ENCODE measurements around the gene RNF224. TPM values are rescaled to one million over a fixed set of nuclear protein-coding genes. Genes with fewer than 3 reads are reported as not detected.
A peak's percentile ranks its signal among the peaks of the same experiment; 100 is the strongest.

The RNF224 gene
- total RNA-seq, 1 experiment from 2014 or later = 0.27 TPM

GRCh38 chr9:137189297-137190295, 37.7 kb upstream of the RNF224 start:
- Histone ChIP-seq H3K27me3 (replicated peaks; ENCODE audit: control insufficient read depth, insufficient read depth, low read length) (no peaks in the 10 kb centered on the region), H3K36me3 (ENCODE audit: control insufficient read depth, insufficient read depth, low read length) (peaks cover 3% of the 10 kb centered on the region), H3K4me1 (peaks cover 16% of the 10 kb centered on the region), H3K9me3 (no peaks in the 10 kb centered on the region), H3K4me3 (ENCODE audit: low read depth, low read length) (peak overlapping the region; percentile 96)
- H3K27me3 Mint-ChIP-seq (ENCODE audit: insufficient read depth, unreplicated experiment) = no peaks in the 10 kb centered on the region
- no peak for DNase-seq
- H3K9me3 Mint-ChIP-seq (ENCODE audit: unreplicated experiment) = no peaks in the 10 kb centered on the region
- intact Hi-C loops (cut with micrococcal nuclease; ENCODE audit: unreplicated experiment) = loop anchor here (1.0 to 2.0 kb wide), 2 partner anchors 11 to 37 kb away; partner anchors contain the start of genes RNF224 and TPRN
- CTCF ChIA-PET = interaction anchor here (0.6 to 3.0 kb wide), 21 partner anchors 9 to 160 kb away, joined by 3 to 22 read pairs (median 6); partner anchors contain the start of genes LRRC26, MAN1B1, RNF224 and SAPCD2
- no TSS peak for BruUV-seq (replicated peaks)
- H3K4me3 Mint-ChIP-seq (ENCODE audit: unreplicated experiment) = peak overlapping the region; percentile 98
- peaks cover 42% of the 10 kb centered on the region for H3K36me3 Mint-ChIP-seq (ENCODE audit: insufficient read depth, unreplicated experiment)
- POLR2A ChIA-PET = interaction anchor here (0.7 to 1.8 kb wide), 14 partner anchors 9 to 143 kb away, joined by 3 to 21 read pairs (median 4); partner anchors contain the start of genes LRRC26, MAN1B1, NELFB and RNF208
- H3K4me1 Mint-ChIP-seq (ENCODE audit: low read depth, unreplicated experiment) = peaks cover 20% of the 10 kb centered on the region
- H3K27ac Mint-ChIP-seq (ENCODE audit: unreplicated experiment) = peak overlapping the region; percentile 93
- no peak for TF ChIP-seq CTCF (IDR thresholded peaks at IDR 0.05; ENCODE audit: insufficient read depth in 1 of 2, low read depth in 1 of 2, low read length in 1 of 2, severe bottlenecking in 1 of 2, unreplicated experiment in 1 of 2)

- POLR2A ChIA-PET = interaction anchor here (0.6 kb wide), 1 partner anchor 28 kb away, joined by 5 read pairs; no protein-coding TSS in a partner anchor
- BruUV-seq (replicated peaks) = no TSS peak
These were observed 36.9 kb upstream of the RNF224 start for GRCh38 chr9:137190315-137190856.

More at GRCh38 chr9:137190315-137190856, 36.9 kb upstream of the RNF224 start:
- H3K4me3 Mint-ChIP-seq (ENCODE audit: unreplicated experiment) = peak overlapping the region; percentile 98
- DNase-seq = no peak
- no peaks in the 10 kb centered on the region for H3K9me3 ChIP-seq
- TF ChIP-seq CTCF (IDR thresholded peaks at IDR 0.05; ENCODE audit: insufficient read depth in 1 of 2, low read depth in 1 of 2, low read length in 1 of 2, severe bottlenecking in 1 of 2, unreplicated experiment in 1 of 2) = peak in 1 of 2 experiments; percentile 17
- H3K27ac Mint-ChIP-seq (ENCODE audit: unreplicated experiment) = peak overlapping the region; percentile 85
- no peak overlapping the region; the same call in 1 of the 2 replicates for H3K4me3 ChIP-seq (ENCODE audit: low read depth, low read length)
- H3K9me3 Mint-ChIP-seq (ENCODE audit: unreplicated experiment) = no peaks in the 10 kb centered on the region
- no peaks in the 10 kb centered on the region for H3K27me3 Mint-ChIP-seq (ENCODE audit: insufficient read depth, unreplicated experiment)
- intact Hi-C loops (cut with micrococcal nuclease; ENCODE audit: unreplicated experiment) = no loop called here
- peaks cover 19% of the 10 kb centered on the region for H3K4me1 ChIP-seq
- H3K36me3 Mint-ChIP-seq (ENCODE audit: insufficient read depth, unreplicated experiment) = peaks cover 42% of the 10 kb centered on the region
- CTCF ChIA-PET = interaction anchor here (0.7 to 3.0 kb wide), 9 partner anchors 8 to 63 kb away, joined by 3 to 22 read pairs (median 9); partner anchors contain the start of genes LRRC26 and TPRN
- H3K4me1 Mint-ChIP-seq (ENCODE audit: low read depth, unreplicated experiment) = peaks cover 26% of the 10 kb centered on the region
- H3K27me3 ChIP-seq (replicated peaks; ENCODE audit: control insufficient read depth, insufficient read depth, low read length) = no peaks in the 10 kb centered on the region
- H3K36me3 ChIP-seq (ENCODE audit: control insufficient read depth, insufficient read depth, low read length) = peaks cover 3% of the 10 kb centered on the region

All from Caco-2 (cell line).